H9 (cell line): ENCODE measurements around the gene PHGDH. TPM values are rescaled to one million over a fixed set of nuclear protein-coding genes. Genes with fewer than 3 reads are reported as not detected.

Experiments
- DNase-seq: peaks from one replicate; pipeline ENCODE4 v3.0.0-alpha.2; 2017
- H2AFZ ChIP-seq: one replicate; pipeline ENCODE4 v1.6.1; 2013; ENCODE audit warnings: mild to moderate bottlenecking, low read length, control low read depth, moderate library complexity
- H2AK5ac ChIP-seq: 2 replicates; pipeline ENCODE4 v1.6.1; 2013; ENCODE audit warnings: low read length, control low read depth, mixed read lengths; ENCODE audit not compliant: insufficient read length
- H2BK120ac ChIP-seq: one replicate; pipeline ENCODE4 v1.6.1; 2013; ENCODE audit warnings: low read depth, mild to moderate bottlenecking, low read length, control low read depth, inconsistent platforms; ENCODE audit not compliant: poor library complexity, severe bottlenecking
- H2BK12ac ChIP-seq: 2 replicates; pipeline ENCODE4 v1.6.1; 2013; ENCODE audit warnings: low read length, control low read depth, mixed read lengths, low read depth; ENCODE audit not compliant: insufficient read length
- H2BK15ac ChIP-seq: 2 replicates; pipeline ENCODE4 v1.6.1; 2013; ENCODE audit warnings: low read depth, low read length, control low read depth
- H2BK20ac ChIP-seq: one replicate; pipeline ENCODE4 v1.6.1; 2013; ENCODE audit warnings: low read depth, mild to moderate bottlenecking, low read length, control low read depth, inconsistent platforms; ENCODE audit not compliant: poor library complexity, severe bottlenecking
- H2BK5ac ChIP-seq: 2 replicates; pipeline ENCODE4 v1.6.1; 2013; ENCODE audit warnings: low read length, control low read depth, mixed read lengths; ENCODE audit not compliant: insufficient read length
- H3K14ac ChIP-seq: 2 replicates; pipeline ENCODE4 v1.6.1; 2013; ENCODE audit warnings: low read length, control low read depth; ENCODE audit not compliant: insufficient read depth
- H3K18ac ChIP-seq: 2 replicates; pipeline ENCODE4 v1.6.1; 2013; ENCODE audit warnings: low read depth, mild to moderate bottlenecking, mixed read lengths, low read length, control low read depth; ENCODE audit not compliant: insufficient read length
- H3K23ac ChIP-seq: 2 replicates; pipeline ENCODE4 v1.6.1; 2013; ENCODE audit warnings: low read length, control low read depth, mixed read lengths, low read depth; ENCODE audit not compliant: insufficient read length
- H3K23me2 ChIP-seq: 2 replicates; pipeline ENCODE4 v1.6.1; 2013; ENCODE audit warnings: low read depth, mild to moderate bottlenecking, mixed read lengths, low read length, control low read depth; ENCODE audit not compliant: insufficient read length, poor library complexity, severe bottlenecking
- H3K27ac ChIP-seq: 2 replicates; pipeline ENCODE4 v1.5.1; 2013; ENCODE audit warnings: low read length, control low read depth, mixed read lengths, low read depth; ENCODE audit not compliant: insufficient read length
- H3K27me3 ChIP-seq: 2 replicates; pipeline ENCODE4 v1.6.1; 2013; ENCODE audit warnings: low read length, control low read depth, inconsistent platforms; ENCODE audit not compliant: insufficient read depth
- H3K4ac ChIP-seq: 2 replicates; pipeline ENCODE4 v1.6.1; 2013; ENCODE audit warnings: low read depth, mild to moderate bottlenecking, control low read depth, inconsistent platforms, low read length, moderate library complexity
- H3K4me1 ChIP-seq: 2 replicates; pipeline ENCODE4 v1.6.1; 2013; ENCODE audit warnings: low read length, control low read depth, inconsistent platforms; ENCODE audit not compliant: insufficient read depth
- H3K4me2 ChIP-seq: 2 replicates; pipeline ENCODE4 v1.6.1; 2013; ENCODE audit warnings: low read length, control low read depth, mixed read lengths; ENCODE audit not compliant: insufficient read length, insufficient read depth
- H3K56ac ChIP-seq: 2 replicates; pipeline ENCODE4 v1.6.1; 2013; ENCODE audit warnings: low read depth, mild to moderate bottlenecking, mixed read lengths, low read length, control low read depth; ENCODE audit not compliant: insufficient read length
- H3K79me1 ChIP-seq: 2 replicates; pipeline ENCODE4 v1.6.1; 2013; ENCODE audit warnings: low read depth, mild to moderate bottlenecking, moderate library complexity, low read length, control low read depth, inconsistent platforms; ENCODE audit not compliant: insufficient read depth, poor library complexity, severe bottlenecking
- H3K79me2 ChIP-seq: 2 replicates; pipeline ENCODE4 v1.6.1; 2013; ENCODE audit warnings: low read length, control low read depth, inconsistent platforms; ENCODE audit not compliant: insufficient read depth
- H3K9ac ChIP-seq: 2 replicates; pipeline ENCODE4 v1.6.1; 2013; ENCODE audit warnings: low read length, control low read depth, mixed read lengths; ENCODE audit not compliant: insufficient read length; ENCODE audit errors: extremely low read depth
- H3K9me3 ChIP-seq: one replicate; pipeline ENCODE4 v1.6.1; 2013; ENCODE audit warnings: low read depth, low read length, inconsistent platforms; ENCODE audit not compliant: control insufficient read depth
- H3T11ph ChIP-seq: one replicate; pipeline ENCODE4 v1.6.1; 2013; ENCODE audit warnings: mild to moderate bottlenecking, low read length, control low read depth, inconsistent platforms
- H4K20me1 ChIP-seq: one replicate; pipeline ENCODE4 v1.6.1; 2013; ENCODE audit not compliant: control insufficient read depth, insufficient read length, insufficient read depth
- H4K5ac ChIP-seq: 2 replicates; pipeline ENCODE4 v1.6.1; 2013; ENCODE audit warnings: low read depth, mild to moderate bottlenecking, mixed read lengths, low read length, control low read depth; ENCODE audit not compliant: insufficient read length
- H4K8ac ChIP-seq: replicated peaks from 2 replicates; pipeline ENCODE4 v1.6.1; 2013; ENCODE audit warnings: low read length, control low read depth, mixed read lengths, low read depth; ENCODE audit not compliant: insufficient read length
- H4K91ac ChIP-seq: 2 replicates; pipeline ENCODE4 v1.6.1; 2013; ENCODE audit warnings: low read depth, mild to moderate bottlenecking, moderate library complexity, mixed read lengths, low read length, control low read depth; ENCODE audit not compliant: insufficient read length
- H3K27ac Mint-ChIP-seq, 3 experiments: 2 replicates in 2 of 3; 3 replicates in 1 of 3; pipeline ENCODE4 v1.8.0; 2020 to 2021; ENCODE audit warnings: mixed read lengths in 3 of 3, mild to moderate bottlenecking in 1 of 3, moderate library complexity in 1 of 3
- H3K27me3 Mint-ChIP-seq: 2 replicates; pipeline ENCODE4 v1.8.0; 2021; ENCODE audit warnings: low read depth, mild to moderate bottlenecking, moderate library complexity, mixed read lengths
- H3K36me3 Mint-ChIP-seq, 3 experiments: 2 replicates in 2 of 3; 3 replicates in 1 of 3; pipeline ENCODE4 v1.8.0; 2020 to 2021; ENCODE audit warnings: low read depth in 3 of 3, mixed read lengths in 3 of 3; ENCODE audit not compliant: insufficient read depth in 1 of 3
- H3K4me1 Mint-ChIP-seq, 2 experiments: 2 replicates each; pipeline ENCODE4 v1.8.0; 2020; ENCODE audit warnings: mixed read lengths in 2 of 2
- H3K4me3 Mint-ChIP-seq, 2 experiments: 2 replicates in 1 of 2; 3 replicates in 1 of 2; pipeline ENCODE4 v1.8.0; 2020 to 2021; ENCODE audit warnings: mild to moderate bottlenecking in 2 of 2, mixed read lengths in 2 of 2, moderate library complexity in 1 of 2
- H3K9me3 Mint-ChIP-seq, 2 experiments: 2 replicates in 1 of 2; 3 replicates in 1 of 2; pipeline ENCODE4 v1.8.0; 2020; ENCODE audit warnings: mild to moderate bottlenecking in 2 of 2, mixed read lengths in 2 of 2, moderate library complexity in 1 of 2
- CTCF ChIP-seq: fragments of 200-600 bp; sonication (generic); conservative IDR thresholded peaks from 3 replicates; pipeline ENCODE4 v1.8.0; 2021; ENCODE audit warnings: antibody characterized with exemption, mild to moderate bottlenecking
- total RNA-seq: library from RNA; stranded (reverse); gene quantifications from 2 replicates; pipeline ENCODE4 v1.2.1, GENCODE V29; 2021

Gene PHGDH
- total RNA-seq, 1 experiment from 2014 or later: 458 TPM

- H3K27me3 ChIP-seq: no peaks in the 10 kb centered on the region
- no peak overlapping the region for H2AFZ ChIP-seq
- no peak for DNase-seq
- no peak overlapping the region for H2BK20ac ChIP-seq
- H2BK5ac ChIP-seq: no peak overlapping the region
- H3K79me1 ChIP-seq: peaks cover 20% of the 10 kb centered on the region
- Mint-ChIP-seq H3K36me3 (peaks cover 56 to 63% (median 62%) of the 10 kb centered on the region in 3 experiments), H3K27ac (no peak overlapping the region; a peak in 1 of 7 replicates), H3K4me1 (peaks cover 40 to 50% of the 10 kb centered on the region in 2 experiments), H3K27me3 (no peaks in the 10 kb centered on the region), H3K9me3 (no peaks in the 10 kb centered on the region; a peak in 1 of 5 replicates), H3K4me3 (no peak overlapping the region)
- no peak overlapping the region for H4K91ac ChIP-seq
- no peak overlapping the region for H2BK120ac ChIP-seq
- no peak overlapping the region for H3K4me2 ChIP-seq
- peaks cover 22% of the 10 kb centered on the region for H3K4me1 ChIP-seq
- no peak overlapping the region for H3K18ac ChIP-seq
- no peak overlapping the region for H3K27ac ChIP-seq
- no peak overlapping the region for H4K5ac ChIP-seq
- H4K20me1 ChIP-seq: peaks cover 4% of the 10 kb centered on the region
- H3K56ac ChIP-seq: no peak overlapping the region
- peaks cover 11% of the 10 kb centered on the region for H3K23me2 ChIP-seq
- H2AK5ac ChIP-seq: no peak overlapping the region
- no peak overlapping the region for H3K23ac ChIP-seq
- H3K79me2 ChIP-seq: peaks cover 65% of the 10 kb centered on the region
- H4K8ac ChIP-seq: no peak overlapping the region
- H2BK12ac ChIP-seq: no peak overlapping the region
- H2BK15ac ChIP-seq: no peak overlapping the region
- no peak overlapping the region for H3K14ac ChIP-seq
- no peak overlapping the region for H3K9ac ChIP-seq
- H3T11ph ChIP-seq: no peak overlapping the region
- no peak for TF ChIP-seq CTCF
- no peaks in the 10 kb centered on the region for H3K9me3 ChIP-seq
- H3K4ac ChIP-seq: no peak overlapping the region
These were observed 6.7 kb downstream of the PHGDH start for GRCh38 chr1:119718409-119718808.
